AG09319 (cell line): ENCODE data around the gene SSBP4.

ENCODE experiments used
- DNase-seq: peaks from one replicate; pipeline ENCODE4 v3.0.0-alpha.2; 2010; ENCODE audit warnings: low read depth; ENCODE audit errors: extremely low read depth
- CTCF ChIP-seq: IDR thresholded peaks from 2 replicates; pipeline ENCODE4 v1.5.1; 2011; ENCODE audit warnings: low read depth, mild to moderate bottlenecking, inconsistent platforms, low read length, moderate library complexity

SSBP4 gene

GRCh38 chr19:18423258-18424020 is 4.2 kb downstream of the SSBP4 start:
- no peak for TF ChIP-seq CTCF
- DNase-seq: no peak

- no peak for DNase-seq
- TF ChIP-seq CTCF: no peak
Observed at GRCh38 chr19:18424122-18424889, 5.1 kb downstream of the SSBP4 start.

- no peak for TF ChIP-seq CTCF
- DNase-seq: no peak
Observed at GRCh38 chr19:18424890-18425514, 5.8 kb downstream of the SSBP4 start.

GRCh38 chr19:18425515-18426415 is 6.6 kb downstream of the SSBP4 start:
- TF ChIP-seq CTCF: peak; percentile 1
- DNase-seq: no peak

- DNase-seq: no peak
- TF ChIP-seq CTCF: no peak
Observed at GRCh38 chr19:18426416-18426767, 7.2 kb downstream of the SSBP4 start.

GRCh38 chr19:18427080-18427742 is 8.0 kb downstream of the SSBP4 start:
- no peak for TF ChIP-seq CTCF
- DNase-seq: no peak
